AG08396 (cell line): ENCODE measurements around the gene SLC8B1.

Experiments
- DNase-seq: peaks from one replicate; pipeline ENCODE4 v3.0.0; 2012; ENCODE audit warnings: low spot score, mixed read lengths

SLC8B1 gene

DNA sequence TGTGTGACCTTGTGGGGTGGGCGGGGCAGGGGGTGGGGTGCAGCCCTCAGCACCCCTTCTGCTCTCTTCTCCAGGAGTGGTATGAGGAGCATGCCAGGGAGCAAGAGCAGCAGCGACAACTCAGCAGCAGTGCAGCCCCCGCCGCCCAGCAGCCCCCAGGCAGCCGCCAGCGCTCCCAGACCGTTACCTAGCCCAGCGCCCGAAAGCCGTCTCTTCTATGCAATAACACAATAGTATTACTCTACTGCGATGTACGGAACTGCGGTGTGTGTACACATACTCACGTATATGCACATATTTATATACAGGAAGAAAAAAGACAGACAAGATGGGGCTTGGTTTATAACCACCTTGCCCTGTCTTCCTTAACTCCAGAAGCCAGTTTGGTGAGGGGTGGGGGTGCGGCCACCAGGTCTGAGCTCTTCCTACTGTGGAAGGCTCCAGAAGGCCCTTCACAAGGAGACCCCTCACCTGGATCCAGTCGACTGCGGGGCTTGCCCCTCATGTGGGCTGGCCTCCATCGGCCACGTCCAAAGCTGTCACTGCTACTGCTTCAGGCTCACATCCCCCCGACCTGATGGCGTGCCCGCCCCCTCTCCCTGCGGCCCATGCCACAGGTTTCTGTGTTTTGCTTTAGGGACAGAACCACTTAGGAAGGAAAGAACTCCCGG, 38.9 kb downstream of the SLC8B1 start:
- no peak for DNase-seq

DNA sequence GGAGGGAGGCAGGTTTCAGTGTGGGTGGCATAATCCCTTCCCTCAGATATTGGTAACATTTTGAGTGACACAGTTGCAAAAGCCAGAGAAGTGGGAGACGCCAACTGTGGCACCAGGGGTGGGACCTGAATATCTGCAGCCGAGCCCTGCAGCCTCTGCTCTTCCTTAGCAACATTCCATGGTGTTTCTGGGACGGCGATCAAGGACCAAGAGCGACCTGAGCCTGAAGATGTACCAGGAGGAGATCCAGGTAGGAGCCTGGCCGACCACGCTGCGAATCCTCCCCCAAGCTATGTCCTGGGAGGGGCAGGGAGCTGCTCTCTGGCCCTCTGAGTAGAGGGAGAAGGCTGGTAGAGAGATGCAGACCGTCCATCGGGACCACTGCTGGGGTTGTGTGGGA, 41.8 kb downstream of the SLC8B1 start:
- DNase-seq: no peak

DNA sequence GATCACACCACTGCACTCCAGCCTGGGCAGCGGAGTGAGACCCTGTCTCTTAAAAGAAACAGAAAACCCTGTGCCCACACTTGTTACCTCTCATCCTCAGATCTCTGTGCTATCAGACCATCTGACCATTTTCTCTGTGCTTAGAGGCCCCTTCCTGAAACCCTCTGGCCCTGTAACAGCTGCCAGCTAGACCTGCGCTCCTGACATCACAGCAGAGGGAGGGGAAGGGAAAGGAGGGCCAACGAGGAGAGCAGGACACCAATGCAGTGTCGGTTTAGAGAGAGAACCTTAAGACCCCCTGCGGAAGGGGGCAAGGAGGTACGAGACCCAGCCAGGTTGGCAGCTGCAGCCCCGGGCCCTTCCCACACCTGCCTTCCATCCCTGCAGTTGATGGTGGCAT, 42.4 kb downstream of the SLC8B1 start:
- DNase-seq: no peak

DNA sequence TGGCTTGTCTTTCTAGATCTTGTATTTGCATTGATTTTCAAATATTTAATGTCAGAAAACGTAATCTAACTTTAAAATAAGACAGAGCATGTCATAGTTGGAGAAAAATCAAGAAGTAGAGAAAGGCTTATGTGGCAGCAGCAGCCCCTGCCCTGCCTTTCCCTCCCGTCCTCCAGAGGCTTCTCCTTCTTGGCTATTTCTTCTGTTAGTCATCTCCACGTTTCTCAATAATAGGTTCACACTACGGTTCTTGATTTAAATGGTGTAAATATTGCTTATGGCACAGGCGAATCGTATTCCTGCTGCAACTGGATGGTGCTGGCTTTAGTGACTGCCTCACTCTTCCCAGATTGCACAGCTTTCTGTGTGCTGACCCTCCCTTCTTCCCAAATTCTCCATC, 42.8 kb downstream of the SLC8B1 start:
- peak; percentile 65 for DNase-seq

DNA sequence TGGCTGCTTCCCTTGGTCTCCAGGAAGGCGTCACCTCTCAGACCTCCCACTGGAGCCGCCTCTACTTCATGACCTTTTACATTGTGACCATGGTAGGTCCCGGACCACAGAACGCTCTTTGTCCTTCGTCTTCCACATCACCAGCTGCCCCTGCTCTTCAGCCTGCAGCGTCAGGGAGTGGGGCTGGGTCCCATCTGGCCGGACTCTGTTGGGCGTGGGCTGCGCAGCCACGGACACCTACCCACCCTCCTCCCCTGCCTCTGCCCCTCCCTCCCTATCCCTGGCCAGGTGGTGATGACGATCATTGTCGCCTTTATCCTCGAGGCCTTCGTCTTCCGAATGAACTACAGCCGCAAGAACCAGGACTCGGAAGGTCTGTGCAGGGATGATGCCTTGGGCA, 43.3 kb downstream of the SLC8B1 start:
- no peak for DNase-seq

DNA sequence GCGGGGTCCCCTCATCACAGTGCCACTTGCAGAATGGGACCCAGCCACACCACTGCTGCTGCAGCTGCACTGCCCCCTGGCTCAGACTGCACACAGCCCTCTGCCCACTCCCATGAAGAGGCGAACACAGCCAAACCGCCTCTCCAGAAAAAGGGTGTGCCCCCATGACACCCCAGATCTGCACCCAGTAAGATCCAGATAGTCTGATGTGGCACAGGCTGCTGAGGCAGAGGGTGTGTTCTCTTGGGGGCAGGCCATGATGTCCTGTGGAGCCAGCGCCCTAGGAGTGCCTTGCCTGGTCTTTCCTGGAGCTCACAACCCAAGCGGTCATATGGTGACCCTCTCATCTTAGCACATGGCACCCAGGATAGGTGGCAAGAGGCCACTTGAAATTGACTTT, 44.4 kb downstream of the SLC8B1 start:
- no peak for DNase-seq

DNA sequence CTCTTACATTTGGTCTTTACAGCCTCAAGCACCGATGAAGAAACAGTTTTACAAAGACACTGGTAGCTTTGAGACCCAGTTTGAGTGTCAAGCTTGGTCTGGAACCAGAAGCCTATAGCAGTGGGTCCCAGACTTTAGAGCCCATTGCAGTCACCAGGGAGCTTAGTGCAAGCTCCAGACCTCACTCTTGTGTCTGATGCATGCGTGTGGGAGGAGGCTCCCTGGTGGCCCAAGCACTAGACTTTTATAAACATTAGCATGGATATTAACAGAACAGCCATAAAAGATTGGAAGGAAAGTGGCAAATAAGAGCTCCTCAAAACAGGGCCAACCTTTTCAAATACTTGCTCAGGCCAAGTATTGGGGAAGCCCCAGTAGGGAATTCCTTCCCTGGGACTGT, 45.5 kb downstream of the SLC8B1 start:
- DNase-seq: no peak

DNA sequence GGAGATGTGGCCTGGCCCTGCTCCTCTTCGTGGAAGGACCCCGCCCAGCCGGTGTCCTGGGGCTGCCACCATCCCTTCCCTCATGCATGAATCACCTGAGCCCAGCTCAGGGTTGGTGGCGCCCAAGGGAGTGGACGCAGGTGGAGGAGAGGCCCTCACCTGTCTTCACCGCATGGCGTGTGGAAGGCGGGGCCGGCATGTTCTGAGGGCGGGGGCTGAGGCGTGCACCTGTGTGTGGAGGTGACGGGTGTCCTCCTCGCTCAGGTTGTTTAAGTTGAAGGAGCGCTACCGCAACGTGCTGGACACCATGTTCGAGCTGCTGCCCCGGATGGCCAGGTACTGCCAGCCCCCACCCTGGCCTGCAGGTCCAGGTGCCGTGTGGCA, 47.0 kb downstream of the SLC8B1 start:
- DNase-seq: no peak

DNA sequence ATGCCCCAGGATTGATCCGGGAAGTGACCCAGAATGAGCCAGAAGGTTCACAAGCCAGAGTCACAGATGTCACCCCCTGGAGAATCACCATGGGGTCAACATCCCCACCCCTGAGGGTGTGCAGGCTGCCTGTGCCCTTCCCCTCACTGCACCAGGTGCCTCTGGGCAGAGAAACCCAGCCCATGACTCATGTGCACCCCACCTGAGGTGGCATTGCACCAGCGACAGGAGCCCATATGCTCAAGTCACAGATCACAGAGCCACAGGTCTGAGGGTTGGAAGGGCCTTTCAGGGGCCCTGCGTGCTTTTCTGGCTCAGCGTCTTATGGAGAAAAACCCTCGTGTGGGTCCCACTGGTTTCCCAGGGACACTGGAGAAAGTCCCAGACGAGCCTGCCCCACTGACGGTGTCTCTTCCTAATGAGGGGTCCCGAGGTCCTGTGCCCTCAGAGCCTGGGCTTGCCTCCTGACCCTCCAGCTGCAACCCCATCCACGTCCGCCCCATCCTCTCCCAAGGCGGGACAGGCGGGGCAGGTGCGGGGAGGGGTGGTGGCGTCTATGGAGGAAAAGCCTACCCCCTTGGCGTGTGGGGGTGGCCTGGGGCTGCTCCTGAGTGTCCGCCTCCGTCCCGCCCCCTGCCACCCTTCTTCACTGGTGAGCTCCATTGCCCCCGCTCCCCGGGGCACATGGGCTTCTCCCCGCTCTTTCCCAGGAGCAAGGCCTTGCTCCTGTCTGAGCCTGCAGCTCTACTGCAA, 47.6 kb downstream of the SLC8B1 start:
- no peak for DNase-seq

DNA sequence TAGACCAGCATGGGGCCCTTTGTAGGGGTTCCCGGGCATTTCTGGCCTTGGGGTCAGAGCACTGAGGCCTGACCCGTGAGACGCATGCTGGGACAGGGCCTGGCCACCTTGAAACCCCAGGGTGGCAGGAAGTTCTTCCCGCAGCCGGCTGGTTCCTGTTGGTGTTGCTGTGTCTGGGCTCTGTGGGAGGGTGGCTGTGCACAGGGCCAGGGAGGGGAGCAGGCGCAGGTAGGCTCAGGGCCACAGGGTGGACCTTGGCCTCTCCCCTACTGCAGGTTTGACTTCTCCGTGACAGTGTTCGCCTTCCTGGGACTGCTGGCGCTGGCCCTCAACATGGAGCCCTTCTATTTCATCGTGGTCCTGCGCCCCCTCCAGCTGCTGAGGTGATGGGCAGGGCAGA, 48.2 kb downstream of the SLC8B1 start:
- no peak for DNase-seq

DNA sequence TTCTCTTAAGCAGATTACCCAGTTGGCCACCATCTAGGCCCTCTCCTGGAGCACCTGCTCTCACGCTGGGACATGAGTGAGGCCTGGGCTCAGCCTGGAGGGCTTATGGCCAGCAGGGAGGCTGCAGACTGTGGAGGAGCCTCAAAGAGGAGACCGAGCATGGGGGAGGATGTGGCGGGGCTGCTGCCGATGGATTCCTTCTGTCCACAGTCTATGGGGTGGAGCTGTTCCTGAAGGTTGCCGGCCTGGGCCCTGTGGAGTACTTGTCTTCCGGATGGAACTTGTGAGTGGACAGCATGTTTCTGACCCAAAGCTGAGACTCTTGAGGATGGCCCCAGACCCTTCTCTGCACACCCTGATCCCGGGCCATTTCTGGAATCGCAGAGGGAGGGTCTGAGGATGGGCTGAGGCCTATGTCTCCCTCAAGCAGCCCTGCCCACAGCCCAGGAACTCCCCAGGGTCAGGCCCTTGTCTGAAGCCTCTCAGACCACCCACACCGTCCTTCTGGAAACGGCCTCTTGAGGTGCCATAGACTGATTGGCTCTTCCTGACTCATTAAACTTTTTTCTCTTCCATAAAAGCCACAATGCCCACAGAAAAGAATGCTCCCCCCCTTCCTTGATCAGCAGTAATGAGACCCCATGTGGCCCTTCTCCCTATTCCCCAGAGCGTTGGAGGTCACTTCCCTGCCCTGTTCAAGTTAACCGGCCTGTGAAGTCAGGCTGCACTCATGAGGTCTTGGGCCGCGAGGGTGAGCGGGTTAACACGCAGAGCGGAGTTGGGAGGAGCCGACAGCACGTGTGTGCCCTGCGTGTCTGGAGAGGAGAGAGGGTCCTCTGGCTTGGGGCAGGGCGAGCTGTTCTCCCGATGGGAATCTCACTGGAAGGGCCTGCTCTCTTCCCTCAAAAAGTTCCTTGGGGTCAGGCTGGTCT, 49.0 kb downstream of the SLC8B1 start:
- no peak for DNase-seq

DNA sequence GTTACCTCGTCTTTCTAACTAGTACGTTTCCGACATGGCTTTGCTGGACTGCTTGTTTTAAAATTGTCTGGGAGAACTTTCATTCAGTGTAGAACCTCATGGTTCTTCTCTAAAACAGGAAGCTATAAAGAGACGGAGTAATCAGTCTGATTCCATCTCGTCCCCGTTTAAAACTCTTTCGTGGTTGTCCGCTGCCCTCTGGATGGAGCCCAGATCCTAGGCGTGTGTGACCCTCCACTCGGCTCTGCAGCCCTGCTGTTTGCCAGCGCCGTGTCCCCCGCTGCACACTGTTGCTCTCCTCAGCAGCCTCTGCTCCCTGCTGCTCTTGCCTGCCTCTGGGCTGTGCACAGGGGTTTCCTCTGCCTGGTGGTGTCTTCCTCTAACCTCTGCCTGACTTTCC, 50.2 kb downstream of the SLC8B1 start:
- DNase-seq: no peak

DNA sequence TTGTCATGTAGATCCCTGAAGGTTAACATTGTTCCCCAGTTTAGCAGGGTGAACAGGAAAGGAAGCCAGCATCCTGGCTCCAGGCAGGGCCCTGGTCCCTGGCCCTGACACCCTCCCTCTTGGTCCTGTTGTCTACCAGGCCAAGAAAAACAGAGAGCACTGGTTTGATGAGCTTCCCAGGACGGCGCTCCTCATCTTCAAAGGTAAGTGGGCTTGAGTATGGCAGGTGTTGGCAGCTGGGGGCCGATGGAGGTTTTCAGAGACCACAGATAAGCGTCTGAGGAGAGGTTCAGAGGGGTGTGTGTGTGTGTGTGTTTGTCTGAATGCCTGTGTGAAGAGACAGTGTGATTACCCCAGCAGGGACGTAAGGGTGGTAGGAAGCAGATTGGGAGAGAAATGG, 56.3 kb downstream of the SLC8B1 start:
- no peak for DNase-seq

DNA sequence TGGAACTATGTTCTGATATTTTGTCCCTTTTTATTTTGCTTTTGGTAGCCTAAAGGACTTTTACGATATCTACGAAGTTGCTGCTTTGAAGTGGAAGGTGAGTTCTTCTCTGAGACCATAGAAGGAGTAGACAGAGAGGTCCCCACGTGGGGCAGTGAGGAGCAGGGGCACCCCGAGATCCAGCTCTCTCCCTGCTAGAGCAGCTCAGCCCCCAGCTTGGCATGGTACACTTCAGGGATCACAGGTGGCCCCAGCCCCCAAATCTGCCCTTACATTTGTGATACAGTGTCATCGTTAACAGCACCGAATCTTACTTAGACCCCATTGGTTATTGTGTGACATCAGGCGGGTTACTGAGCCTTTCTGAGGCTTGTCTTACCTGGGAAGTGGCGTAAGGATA, 56.8 kb downstream of the SLC8B1 start:
- DNase-seq: no peak

DNA sequence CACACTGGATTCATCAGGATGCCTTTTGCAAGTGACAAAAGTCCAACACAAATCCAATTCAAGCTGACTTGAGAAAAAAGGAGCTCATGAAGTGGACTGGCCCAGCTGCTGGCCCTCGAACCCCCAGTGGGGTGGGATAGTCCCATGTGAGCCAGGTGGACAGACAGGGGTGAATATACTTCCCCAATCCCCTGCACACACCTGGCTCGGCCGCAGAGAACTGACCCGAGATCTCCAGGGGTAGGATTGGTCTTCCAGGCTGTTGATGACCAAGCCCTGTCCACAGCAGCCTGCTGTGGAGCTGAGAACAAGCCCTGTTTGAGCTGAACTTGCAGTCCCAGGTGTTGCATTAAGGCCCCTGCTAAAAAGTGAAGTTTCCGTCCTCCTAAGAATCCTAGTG, 57.4 kb downstream of the SLC8B1 start:
- DNase-seq: no peak

DNA sequence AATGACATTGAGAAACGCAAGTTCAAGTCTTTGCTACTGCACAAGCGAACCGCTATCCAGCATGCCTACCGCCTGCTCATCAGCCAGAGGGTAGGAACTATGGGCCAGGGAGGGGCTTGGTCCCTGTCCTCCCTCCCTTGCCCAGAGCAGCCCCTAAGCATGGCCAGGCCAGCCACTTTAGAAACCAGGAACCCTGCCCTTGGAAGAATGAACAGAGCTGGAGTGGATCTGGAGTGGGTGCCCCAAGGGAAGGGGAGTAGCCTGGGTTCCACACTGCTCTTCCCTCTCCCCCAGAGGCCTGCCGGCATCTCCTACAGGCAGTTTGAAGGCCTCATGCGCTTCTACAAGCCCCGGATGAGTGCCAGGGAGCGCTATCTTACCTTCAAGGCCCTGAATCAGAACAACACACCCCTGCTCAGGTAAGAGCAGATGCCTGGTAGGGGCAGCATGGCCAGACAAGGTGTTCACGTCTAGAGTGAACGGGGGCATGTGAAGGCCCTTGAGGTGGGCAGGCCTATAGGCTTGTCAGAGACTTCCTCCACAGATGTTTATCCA, 57.9 kb downstream of the SLC8B1 start:
- no peak for DNase-seq

DNA sequence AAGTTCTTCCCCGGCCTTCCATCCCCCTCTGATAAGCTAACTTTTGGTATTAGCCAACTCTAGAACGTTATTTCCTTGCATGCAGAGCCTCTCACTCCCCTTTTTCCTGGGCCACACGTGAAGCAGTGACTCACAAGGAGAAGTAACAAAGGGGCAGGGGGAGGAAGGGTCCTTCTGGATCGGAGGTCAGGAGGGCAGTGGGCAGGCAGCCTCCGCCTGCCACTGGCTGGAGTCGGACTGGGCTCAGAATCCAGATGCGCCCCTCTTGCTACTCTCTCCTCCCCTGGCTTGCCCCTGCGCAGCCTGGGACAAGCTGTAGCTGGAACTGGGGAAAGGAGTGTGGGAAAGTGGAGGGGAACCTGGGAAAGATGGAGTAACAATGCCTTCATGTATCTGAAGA, 58.6 kb downstream of the SLC8B1 start:
- no peak for DNase-seq

DNA sequence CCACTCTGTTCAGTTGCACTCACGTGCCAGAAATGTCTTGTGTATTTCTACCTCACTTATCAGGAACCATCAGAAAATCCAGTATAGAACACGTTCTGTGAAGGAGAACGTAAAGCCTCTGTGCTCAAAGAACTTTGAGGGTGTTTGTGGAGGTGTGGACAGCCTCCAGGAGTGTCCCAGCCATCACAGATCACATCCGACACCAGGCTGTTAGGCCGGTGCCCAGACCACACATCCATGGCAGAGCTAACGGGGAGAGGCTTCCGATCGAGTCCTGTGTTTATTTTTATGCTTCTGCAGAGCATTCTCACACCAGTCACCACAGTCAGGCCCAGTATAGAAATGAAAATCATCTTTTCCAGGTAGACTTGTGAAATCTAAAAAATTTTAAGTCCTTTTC, 60.1 kb downstream of the SLC8B1 start:
- DNase-seq: no peak

DNA sequence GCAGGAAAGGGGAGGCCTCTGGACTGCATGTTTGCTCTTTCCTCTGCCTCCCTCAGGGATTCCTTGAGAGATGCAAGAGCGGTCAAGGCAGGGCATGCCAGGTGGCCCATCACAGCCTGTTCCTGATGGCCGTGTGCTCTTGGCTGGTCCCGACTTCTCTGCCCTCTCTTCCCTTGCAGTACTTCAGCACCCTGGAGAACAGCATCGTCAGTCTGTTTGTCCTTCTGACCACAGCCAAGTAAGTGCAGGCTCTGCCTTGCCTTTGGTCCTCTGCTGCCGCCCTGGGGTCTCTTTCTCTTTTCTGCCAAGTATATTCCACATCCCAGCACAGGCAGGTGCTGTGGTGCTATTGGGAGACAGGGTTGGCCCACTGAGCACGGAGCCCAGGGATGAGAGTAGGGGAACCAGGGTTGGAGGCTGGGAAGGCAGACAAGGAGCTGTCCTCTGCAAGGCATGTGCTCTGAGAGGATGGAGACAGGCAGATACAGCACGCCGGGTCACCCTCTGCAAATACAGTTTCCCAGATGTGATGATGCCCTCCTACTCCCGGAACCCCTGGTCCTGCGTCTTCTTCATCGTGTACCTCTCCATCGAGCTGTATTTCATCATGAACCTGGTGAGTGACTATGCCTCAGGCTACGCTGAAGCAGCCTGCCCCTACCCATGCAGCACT, 61.7 kb downstream of the SLC8B1 start:
- peak; percentile 46 for DNase-seq

DNA sequence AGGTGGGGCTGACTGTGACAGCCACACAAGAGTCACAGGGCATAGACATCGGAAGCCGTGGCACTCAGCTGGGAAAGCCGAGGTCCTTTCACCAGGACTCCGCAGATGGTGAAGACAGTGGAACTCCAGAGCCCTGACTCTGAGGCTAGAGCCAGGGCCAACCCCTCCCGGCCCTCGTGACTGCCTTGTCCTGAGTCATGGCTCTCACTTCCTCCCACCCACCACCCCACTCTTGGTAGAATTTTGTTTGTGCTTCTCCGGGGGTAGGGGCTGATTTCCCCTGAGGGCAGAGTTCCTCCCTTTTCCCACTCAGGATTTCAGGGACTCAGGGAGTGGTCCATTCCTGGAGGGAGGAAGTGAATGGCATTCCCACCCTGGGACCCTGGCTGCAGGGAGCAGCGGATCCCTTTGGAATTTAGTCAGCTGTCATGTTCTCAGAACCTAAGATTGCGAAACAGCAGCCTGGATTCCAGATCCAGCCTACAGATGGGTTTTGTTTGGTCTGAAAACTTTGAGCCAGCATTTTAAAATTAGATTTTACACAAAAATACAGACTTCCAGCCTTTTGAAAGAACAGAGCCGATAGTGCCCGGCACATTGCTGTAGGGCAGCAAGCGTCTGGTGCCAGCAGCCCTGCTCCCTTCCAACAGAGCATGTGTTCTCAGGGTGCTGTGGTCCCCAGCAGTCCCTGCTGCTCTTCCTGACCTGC, 62.9 kb downstream of the SLC8B1 start:
- DNase-seq: peak; percentile 90

DNA sequence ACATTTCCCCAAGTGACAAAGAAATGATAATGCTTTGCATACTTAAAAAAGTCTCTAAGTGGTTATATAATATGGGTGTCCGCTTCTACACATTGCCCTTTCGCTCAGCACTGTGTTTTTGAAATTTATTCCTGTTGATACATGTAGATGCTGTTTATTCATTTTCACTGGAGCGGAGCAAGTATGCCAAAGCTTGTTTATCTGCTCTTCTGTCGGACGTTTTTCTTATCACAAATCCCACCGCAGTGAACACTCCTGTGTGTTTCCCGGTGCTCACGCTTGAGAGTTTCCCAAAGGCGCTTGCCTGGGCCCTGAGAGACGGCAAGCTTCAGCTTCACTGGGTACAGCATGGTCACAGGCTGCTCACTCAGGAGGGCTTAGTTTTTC, 63.5 kb downstream of the SLC8B1 start:
- no peak for DNase-seq

DNA sequence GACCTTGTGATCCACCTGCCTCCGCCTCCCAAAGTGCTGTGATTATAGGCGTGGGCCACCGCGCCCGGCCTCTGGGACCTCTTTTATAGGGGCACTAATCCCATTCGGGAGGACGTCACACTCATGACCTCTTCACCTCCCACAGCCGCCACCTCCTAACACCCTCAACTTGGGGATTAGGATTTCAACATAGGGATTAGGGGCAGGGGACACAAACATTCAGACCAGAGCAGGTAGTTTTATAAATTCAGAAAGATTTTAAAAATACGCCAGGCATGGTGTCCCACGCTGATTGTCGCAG, 64.2 kb downstream of the SLC8B1 start:
- no peak for DNase-seq
